ENCODE data around the gene TCF12.

DNA sequence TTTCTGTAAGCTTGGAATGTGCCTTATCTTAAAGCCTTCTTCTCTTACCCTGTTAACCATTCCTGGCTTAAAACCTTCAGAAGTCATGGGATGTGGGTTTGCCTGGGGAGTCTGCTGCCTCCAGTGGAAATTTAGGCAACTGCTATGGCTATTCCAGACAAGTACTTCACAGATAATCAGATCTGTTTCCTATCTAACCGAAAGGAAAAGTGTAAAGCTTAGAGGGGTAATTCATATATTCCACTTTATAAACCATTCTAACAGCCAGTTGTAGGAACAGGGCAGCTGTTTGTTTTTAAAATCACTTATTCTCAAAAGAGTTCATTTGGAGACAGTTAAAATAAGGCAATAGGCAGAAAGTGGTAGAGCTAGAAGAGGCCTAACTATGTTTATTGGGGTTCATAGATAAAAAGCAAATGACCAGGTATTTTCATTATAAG lies 219.9 kb downstream of the TCF12 start:
- TF ChIP-seq CTCF (IDR thresholded peaks at IDR 0.05; ENCODE audit: low read length) (peak; percentile 44), EZH2 (IDR thresholded peaks at IDR 0.05; ENCODE audit: borderline replicate concordance, low read length) (no peak)
